M059J (cell line): Measurements from ENCODE around the gene ANKRD17. TPM values are rescaled to one million over a fixed set of nuclear protein-coding genes. Genes with fewer than 3 reads are reported as not detected.
"Not testable (repeated sequence)": the region's sequence is repeated elsewhere in the genome, so short reads cannot be mapped to it uniquely, and the experiment has no call there.

Experiments
- DNase-seq: peaks from one replicate; pipeline ENCODE4 v3.0.0-alpha.2; 2012; ENCODE audit warnings: low read depth
- total RNA-seq: library from RNA; depleted of rRNA; stranded (reverse); fragments of >200 nt; shearing (Covaris generic); gene quantifications from 2 replicates; pipeline ENCODE4 v1.2.3, GENCODE V29; 2014

ANKRD17 gene
- total RNA-seq, 1 experiment from 2014 or later, result 32.8 TPM

DNA sequence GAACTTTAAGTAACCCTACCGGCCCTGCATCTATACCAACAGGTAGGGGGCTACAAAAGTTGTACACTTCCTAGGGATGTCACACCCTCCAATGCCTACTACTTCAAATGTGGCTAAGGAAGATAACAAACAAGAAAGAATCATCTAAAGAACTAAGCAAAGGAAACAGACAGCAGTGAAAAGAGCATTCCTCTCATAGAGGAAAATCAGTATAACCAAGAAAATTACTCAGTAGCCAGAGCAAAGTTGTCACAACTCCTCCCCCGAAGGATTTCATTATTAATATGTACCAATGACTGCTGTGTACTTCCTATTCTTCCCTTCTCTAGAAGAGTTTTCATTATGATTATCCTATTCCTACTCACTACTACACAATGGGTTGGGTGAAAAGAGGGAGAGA is 12.6 kb downstream of the ANKRD17 start:
- DNase-seq, result no peak

DNA sequence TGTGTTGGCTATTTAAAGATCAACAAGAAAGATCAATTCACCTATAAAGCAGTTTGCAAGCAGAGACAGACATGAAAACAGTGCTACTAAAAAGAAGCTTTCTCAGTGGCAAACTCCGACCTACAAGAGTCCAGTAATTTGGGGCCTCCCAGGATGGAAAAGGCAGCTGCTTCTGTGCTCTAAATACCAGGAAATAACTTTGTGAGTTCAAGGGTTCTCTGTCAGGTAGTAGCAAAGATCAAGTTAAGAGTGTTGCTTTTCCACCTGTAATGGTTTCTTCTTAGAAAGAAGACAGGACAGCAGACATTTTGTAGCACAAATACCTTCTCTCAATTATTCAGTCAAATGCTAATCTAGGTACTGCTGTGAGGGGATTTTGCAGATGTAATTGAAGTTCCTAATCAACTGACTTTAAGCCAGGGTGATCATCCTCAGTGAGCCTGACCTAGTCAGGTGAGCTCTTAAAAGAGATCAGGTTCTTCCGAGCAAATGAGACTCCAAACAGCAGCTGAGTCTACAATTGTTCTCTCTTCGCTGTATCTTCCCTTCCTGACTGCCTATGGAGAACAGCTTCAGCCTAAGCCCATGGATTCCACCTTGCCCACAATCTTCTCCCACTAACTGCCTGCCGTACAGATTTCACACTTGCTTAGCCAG is 13.5 kb downstream of the ANKRD17 start:
- DNase-seq, result no peak

- no peak for DNase-seq
Observed at GRCh38 chr4:73237044-73237443, 21.6 kb downstream of the ANKRD17 start.

GRCh38 chr4:73236151-73236550 is 22.4 kb downstream of the ANKRD17 start:
- DNase-seq, result no peak

- no peak for DNase-seq
Observed at GRCh38 chr4:73234712-73235111, 23.9 kb downstream of the ANKRD17 start.

DNA sequence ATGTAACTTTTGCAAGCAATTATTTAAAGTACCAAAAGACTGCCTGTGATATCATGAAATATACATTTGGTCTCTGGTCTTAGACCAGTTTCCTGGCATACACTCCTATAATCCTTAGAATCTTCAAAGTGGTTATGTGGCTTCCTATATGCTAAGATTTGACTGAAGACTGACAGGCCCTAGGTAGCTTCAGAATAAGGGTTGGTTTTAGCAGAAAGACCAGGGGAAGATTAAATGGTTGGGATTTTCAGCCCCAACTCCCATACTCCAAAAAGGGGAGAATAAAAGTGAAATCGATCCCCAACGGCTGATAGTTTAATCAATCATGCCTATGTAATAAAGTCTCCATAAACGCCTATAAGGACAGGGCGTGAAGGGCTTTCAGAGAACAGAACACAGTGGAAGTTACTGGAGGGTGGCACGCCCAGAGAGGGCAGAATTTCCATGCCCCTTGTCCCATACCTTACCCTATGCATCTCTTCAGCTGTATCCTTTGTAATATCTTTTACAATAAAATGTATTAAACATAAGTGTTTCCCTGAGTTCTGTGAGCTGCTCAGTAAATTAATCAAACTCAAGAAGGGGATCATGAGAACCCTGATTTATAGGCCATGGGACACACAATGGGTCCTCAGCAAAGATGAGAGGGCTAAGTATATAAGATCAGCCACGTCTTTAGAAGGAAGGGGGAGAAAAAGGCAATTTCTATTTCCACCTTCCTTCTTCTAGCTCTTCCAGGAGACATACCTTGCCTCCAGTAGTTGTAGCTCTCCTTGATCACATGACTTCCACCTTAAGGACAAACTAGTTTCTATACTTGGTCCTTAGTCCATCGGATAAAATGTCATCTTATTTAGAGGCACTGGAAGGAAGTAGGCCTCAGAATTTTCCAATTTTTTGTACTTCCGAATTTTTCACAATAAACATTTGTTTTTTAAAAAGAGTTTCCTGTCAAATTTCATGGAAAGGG is 26.8 kb downstream of the ANKRD17 start:
- no peak for DNase-seq

GRCh38 chr4:73230865-73231517 is 27.6 kb downstream of the ANKRD17 start:
- no peak for DNase-seq

DNA sequence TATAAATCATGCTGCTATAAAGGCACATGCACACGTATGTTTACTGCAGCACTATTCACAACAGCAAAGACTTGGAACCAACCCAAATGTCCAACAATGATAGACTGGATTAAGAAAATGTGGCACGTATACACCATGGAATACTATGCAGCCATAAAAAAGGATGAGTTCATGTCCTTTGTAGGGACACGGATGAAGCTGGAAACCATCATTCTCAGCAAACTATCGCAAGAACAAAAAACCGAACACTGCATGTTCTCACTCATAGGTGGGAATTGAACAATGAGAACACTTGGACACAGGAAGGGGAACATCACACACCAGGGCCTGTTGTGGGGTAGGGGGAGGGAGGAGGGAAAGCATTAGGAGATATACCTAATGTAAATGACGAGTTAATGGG is 29.8 kb downstream of the ANKRD17 start:
- not testable (repeated sequence) for DNase-seq

- DNase-seq, result no peak
Observed at GRCh38 chr4:73224886-73225285, 33.7 kb downstream of the ANKRD17 start.

GRCh38 chr4:73223258-73223650 is 35.3 kb downstream of the ANKRD17 start:
- DNase-seq, result no peak

GRCh38 chr4:73222466-73223257 is 35.9 kb downstream of the ANKRD17 start:
- peak; percentile 88 for DNase-seq

DNA sequence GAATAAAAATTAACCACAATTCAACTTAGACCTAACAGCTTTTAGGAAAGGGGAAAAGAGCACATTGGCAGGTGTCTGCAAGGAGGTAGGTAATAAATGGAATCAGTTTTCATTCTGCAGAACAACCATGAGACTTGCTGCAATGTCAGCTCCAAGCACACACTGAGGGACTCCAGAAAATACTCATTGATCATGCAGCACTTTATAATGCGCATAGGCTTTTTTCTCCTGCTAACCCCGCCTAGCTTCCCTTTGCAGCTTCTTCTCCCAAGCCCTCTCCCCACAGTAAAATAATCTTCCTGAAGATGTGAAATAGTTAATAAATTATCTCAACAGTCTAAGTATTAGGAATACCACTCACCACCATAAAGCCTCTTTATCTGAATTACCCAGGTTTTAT is 36.9 kb downstream of the ANKRD17 start:
- no peak for DNase-seq

DNA sequence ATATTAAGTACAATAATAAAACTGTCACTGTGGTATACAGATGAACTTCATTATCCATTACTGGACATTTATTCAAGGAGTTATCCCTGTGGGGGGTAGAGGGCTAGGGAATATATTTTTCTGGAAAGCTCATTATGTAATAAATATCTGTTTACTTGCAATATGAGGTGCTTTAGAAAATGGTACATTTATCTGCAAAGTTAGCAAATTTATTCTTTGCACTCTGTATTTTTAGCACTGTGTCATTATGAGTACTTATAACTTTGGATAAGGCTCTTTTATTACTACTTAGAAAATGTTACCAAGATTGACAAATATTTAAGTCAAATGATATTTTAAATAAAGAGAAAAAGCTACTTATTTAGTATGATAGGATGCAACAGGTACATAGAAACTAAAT is 37.8 kb downstream of the ANKRD17 start:
- no peak for DNase-seq

GRCh38 chr4:73213916-73214653 is 44.5 kb downstream of the ANKRD17 start:
- DNase-seq, result no peak

GRCh38 chr4:73212982-73213730 is 45.4 kb downstream of the ANKRD17 start:
- DNase-seq, result no peak

GRCh38 chr4:73211968-73212367 is 46.6 kb downstream of the ANKRD17 start:
- DNase-seq, result no peak

DNA sequence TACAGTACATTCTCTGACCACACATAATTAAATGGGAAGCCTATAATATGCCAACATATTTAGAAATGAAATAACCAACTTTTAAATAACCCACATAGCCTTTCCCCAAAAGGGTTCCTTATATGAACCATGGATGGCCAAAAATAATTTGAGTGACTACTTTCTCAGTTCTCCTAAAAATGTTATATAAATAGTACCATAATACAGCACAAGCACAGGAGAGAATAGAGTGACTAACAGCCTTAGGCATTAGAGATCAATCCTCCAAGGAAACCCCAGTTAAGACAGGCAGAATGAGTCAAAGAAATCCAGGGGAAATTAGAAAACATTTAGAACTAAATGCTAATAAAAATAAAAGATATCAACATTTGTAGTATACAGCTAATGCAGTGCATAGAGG is 50.2 kb downstream of the ANKRD17 start:
- peak; percentile 62 for DNase-seq

DNA sequence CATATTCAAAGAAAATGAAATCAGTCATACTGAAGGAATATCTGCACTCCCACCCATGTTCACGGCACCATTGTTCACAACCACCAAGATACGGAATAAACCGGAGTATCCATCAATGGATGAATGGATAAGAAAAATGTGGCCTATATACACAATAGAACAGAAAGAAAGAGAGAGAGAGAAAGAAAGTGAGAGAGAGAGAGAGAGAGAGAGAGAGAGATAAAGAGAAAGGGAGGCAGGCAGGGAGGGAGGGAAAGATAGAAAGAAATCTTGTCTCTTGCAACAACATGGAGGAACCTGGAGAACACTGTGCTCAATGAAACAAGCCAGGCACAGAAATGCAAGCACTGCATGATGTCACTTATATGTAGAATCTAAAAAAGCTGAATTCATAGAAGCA is 52.4 kb downstream of the ANKRD17 start:
- DNase-seq, result no peak

GRCh38 chr4:73205482-73205881 is 53.1 kb downstream of the ANKRD17 start:
- no peak for DNase-seq

DNA sequence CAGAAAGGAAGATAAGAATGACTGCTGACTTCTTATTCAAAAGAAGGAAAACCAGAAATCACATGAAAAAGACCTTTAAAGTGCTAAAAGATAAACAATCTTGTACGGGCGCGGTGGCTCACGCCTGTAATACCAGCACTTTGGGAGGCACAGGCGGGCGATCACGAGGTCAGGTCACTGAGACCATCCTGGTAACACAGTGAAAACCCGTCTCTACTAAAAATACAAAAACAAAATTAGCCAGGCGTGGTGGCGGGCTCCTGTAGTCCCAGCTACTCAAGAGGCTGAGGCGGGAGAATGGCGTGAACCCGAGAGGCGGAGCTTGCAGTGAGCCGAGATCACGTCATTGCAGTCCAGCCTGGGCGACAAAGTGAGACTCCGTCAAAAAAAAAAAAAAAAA is 54.6 kb downstream of the ANKRD17 start:
- not testable (repeated sequence) for DNase-seq
